HepG2 (cell line): ENCODE measurements around the gene SDR42E2. TPM values are rescaled to one million over a fixed set of nuclear protein-coding genes. Genes with fewer than 3 reads are reported as not detected.

Source experiments
- GABPA ChIP-seq, 2 experiments: IDR thresholded peaks; 2 replicates each; pipeline ENCODE4 v1.6.1; 2011 to 2016; ENCODE audit warnings: low read depth in 2 of 2, low read length in 1 of 2, missing biosample characterization in 1 of 2, missing genetic modification characterization in 1 of 2
- HNRNPLL ChIP-seq: fragments of 200-400 bp; formaldehyde crosslinking; IDR thresholded peaks from 2 replicates; pipeline ENCODE4 v1.6.1; 2017; ENCODE audit warnings: mild to moderate bottlenecking, low read depth, low read length; ENCODE audit not compliant: poor library complexity, severe bottlenecking
- MEIS2 ChIP-seq: sonication (generic); formaldehyde crosslinking; IDR thresholded peaks from 2 replicates; pipeline ENCODE4 v1.9.0; 2021; ENCODE audit warnings: mild to moderate bottlenecking, missing genetic modification reagents
- NFE2L2 ChIP-seq: fragments of 150-350 bp; IDR thresholded peaks from 2 replicates; pipeline ENCODE4 v1.6.1; 2014; ENCODE audit warnings: low read length
- PHF8 ChIP-seq: sonication (generic); formaldehyde crosslinking; IDR thresholded peaks from 2 replicates; pipeline ENCODE4 v1.5.0; 2020; ENCODE audit warnings: missing genetic modification reagents
- RBAK ChIP-seq: sonication (generic); formaldehyde crosslinking; IDR thresholded peaks from 2 replicates; pipeline ENCODE4 v1.5.1; 2020; ENCODE audit warnings: mild to moderate bottlenecking, missing genetic modification reagents
- REL ChIP-seq: sonication (generic); formaldehyde crosslinking; conservative IDR thresholded peaks from 2 replicates; pipeline ENCODE4 v1.8.0; 2022; ENCODE audit warnings: mild to moderate bottlenecking, missing genetic modification reagents, moderate library complexity
- SOX6 ChIP-seq, 2 experiments: fragments of 450-650 bp in 1 of 2; sonication (generic) in 1 of 2; formaldehyde crosslinking in 1 of 2; IDR thresholded peaks; 2 replicates each; pipeline versions ENCODE4 v1.4.0 to v1.6.1; 2017 to 2020; ENCODE audit warnings: antibody characterized with exemption in 1 of 2, mild to moderate bottlenecking in 1 of 2, missing genetic modification reagents in 1 of 2
- TAF1 ChIP-seq: sonication (generic); formaldehyde crosslinking; IDR thresholded peaks from 2 replicates; pipeline ENCODE4 v1.4.0; 2020; ENCODE audit warnings: missing genetic modification reagents
- ZEB1 ChIP-seq: IDR thresholded peaks from 2 replicates; pipeline ENCODE4 v1.6.1; 2012; ENCODE audit warnings: mild to moderate bottlenecking, low read depth, inconsistent platforms; ENCODE audit not compliant: insufficient replicate concordance
- ZNF652 ChIP-seq: IDR thresholded peaks from 2 replicates; pipeline ENCODE4 v1.6.1; 2016; ENCODE audit warnings: low read depth, borderline replicate concordance
- ZNF766 ChIP-seq: sonication (generic); formaldehyde crosslinking; IDR thresholded peaks from 2 replicates; pipeline ENCODE4 v1.5.0; 2020; ENCODE audit warnings: missing genetic modification reagents, borderline replicate concordance
- ZNF768 ChIP-seq: sonication (generic); formaldehyde crosslinking; IDR thresholded peaks from 2 replicates; pipeline ENCODE4 v1.4.0; 2020; ENCODE audit warnings: missing genetic modification reagents
- ZNF775 ChIP-seq: sonication (generic); formaldehyde crosslinking; IDR thresholded peaks from 2 replicates; pipeline ENCODE4 v1.4.0; 2020; ENCODE audit warnings: missing genetic modification reagents, mild to moderate bottlenecking, moderate library complexity, borderline replicate concordance
- ZNF883 ChIP-seq: sonication (generic); formaldehyde crosslinking; IDR thresholded peaks from 2 replicates; pipeline ENCODE4 v1.5.1; 2020; ENCODE audit warnings: mild to moderate bottlenecking, missing genetic modification reagents; ENCODE audit errors: not compliant biosample characterization
- polyA plus RNA-seq, 8 experiments: library from polyadenylated mRNA; depleted of rRNA in 3 of 8; stranded (reverse) in 7 of 8; unstranded in 1 of 8; fragments of >200 nt; fragmentation: Illumina TruSeq in 4 of 8; extraction: Trizol in 4 of 8; gene quantifications; 2 replicates each; pipeline versions ENCODE4 v1.2.1 to v1.2.3, GENCODE V29; 2011 to 2016; ENCODE audit warnings: low read depth in 4 of 8, missing spikeins in 1 of 8, mixed read lengths in 1 of 8; ENCODE audit not compliant: insufficient read depth in 1 of 8
- total RNA-seq, 5 experiments: library from RNA; depleted of rRNA; stranded (reverse); fragments of >200 nt; fragmentation: Illumina TruSeq; extraction: Trizol; gene quantifications; 2 replicates each; pipeline ENCODE4 v1.2.3, GENCODE V29; 2016; ENCODE audit warnings: low read depth in 1 of 5
- TF ChIP-seq, protein P1 (sequence below): sonication (generic); formaldehyde crosslinking; IDR thresholded peaks from 2 replicates; pipeline ENCODE4 v1.5.1; 2020; ENCODE audit warnings: mild to moderate bottlenecking, missing genetic modification reagents, borderline replicate concordance
- TF ChIP-seq, protein P2 (sequence below): sonication (generic); formaldehyde crosslinking; IDR thresholded peaks from 2 replicates; pipeline ENCODE4 v1.4.0; 2020; ENCODE audit warnings: mild to moderate bottlenecking, low read depth, missing genetic modification reagents
- TF ChIP-seq, protein P3 (sequence below): sonication (generic); formaldehyde crosslinking; IDR thresholded peaks from 2 replicates; pipeline ENCODE4 v1.4.0; 2020; ENCODE audit warnings: mild to moderate bottlenecking, missing genetic modification reagents
- TF ChIP-seq, protein P4 (sequence below): sonication (generic); formaldehyde crosslinking; IDR thresholded peaks from 2 replicates; pipeline ENCODE4 v1.8.1; 2023; ENCODE audit warnings: mild to moderate bottlenecking, missing genetic modification reagents
- TF ChIP-seq, protein P5 (sequence below): sonication (generic); formaldehyde crosslinking; IDR thresholded peaks from 2 replicates; pipeline ENCODE4 v1.4.0; 2020; ENCODE audit warnings: missing genetic modification reagents, borderline replicate concordance
- TF ChIP-seq, protein P6 (sequence below): sonication (generic); formaldehyde crosslinking; IDR thresholded peaks from 2 replicates; pipeline ENCODE4 v1.5.0; 2020; ENCODE audit warnings: missing genetic modification reagents, mild to moderate bottlenecking, borderline replicate concordance

The SDR42E2 gene
- total and polyA plus RNA-seq, 2 of the 13 experiments (the other 11 are each of a cell fraction or from before 2014, with no cell fraction given): 0.05 to 0.11 TPM

DNA sequence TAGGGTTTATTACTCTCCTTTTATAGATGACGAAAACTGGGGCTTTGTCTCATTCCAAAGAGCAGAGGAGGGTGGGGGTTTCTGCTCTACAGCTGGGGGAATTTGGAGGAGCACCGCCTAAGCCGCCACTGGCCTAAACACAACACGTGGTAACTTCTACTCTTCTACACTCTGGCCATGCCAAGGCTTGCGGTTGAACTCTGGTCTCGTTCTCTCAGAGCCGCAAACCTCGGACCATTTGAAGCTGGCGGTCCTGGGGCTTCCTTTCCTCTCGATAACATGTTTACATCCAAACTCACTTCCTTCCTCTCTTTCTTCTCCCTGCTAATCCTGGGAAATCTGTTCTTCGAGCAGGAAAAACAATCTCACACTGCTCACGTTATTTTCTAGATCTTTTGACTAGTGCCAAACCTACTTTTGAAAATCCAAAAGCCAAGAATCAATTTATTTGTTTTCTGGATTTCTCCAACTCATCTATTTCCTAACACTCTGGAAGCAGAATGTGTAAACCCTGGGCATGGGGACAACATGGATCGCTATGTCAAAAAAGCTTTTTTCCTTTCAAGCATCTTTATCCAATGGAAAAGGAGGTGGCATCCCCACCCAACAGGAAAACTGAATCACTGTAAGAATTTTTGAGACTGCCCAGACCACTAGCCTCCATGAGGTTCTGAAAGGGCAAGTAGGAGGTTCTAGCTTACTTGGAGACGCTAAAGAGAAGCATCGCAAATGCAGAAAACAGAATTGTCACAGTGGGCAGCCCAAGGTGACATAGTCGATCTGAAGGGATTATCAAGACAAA, 30.2 kb downstream of the SDR42E2 start (continued):
- TF ChIP-seq, protein P1, sequence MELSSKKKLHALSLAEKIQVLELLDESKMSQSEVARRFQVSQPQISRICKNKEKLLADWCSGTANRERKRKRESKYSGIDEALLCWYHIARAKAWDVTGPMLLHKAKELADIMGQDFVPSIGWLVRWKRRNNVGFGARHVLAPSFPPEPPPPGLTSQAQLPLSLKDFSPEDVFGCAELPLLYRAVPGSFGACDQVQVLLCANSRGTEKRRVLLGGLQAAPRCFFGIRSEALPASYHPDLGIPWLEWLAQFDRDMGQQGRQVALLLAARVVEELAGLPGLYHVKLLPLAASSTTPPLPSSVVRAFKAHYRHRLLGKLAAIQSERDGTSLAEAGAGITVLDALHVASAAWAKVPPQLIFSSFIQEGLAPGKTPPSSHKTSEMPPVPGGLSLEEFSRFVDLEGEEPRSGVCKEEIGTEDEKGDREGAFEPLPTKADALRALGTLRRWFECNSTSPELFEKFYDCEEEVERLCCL (CRISPR knock-in tag): no peak
- no peak for TF ChIP-seq ZEB1
- TF ChIP-seq, protein P2, sequence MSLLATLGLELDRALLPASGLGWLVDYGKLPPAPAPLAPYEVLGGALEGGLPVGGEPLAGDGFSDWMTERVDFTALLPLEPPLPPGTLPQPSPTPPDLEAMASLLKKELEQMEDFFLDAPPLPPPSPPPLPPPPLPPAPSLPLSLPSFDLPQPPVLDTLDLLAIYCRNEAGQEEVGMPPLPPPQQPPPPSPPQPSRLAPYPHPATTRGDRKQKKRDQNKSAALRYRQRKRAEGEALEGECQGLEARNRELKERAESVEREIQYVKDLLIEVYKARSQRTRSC: 0 out of 2 replicates have a peak, but pooled peaks have one; percentile 15
- TF ChIP-seq ZNF775: peak; percentile 98
- TF ChIP-seq, protein P3, sequence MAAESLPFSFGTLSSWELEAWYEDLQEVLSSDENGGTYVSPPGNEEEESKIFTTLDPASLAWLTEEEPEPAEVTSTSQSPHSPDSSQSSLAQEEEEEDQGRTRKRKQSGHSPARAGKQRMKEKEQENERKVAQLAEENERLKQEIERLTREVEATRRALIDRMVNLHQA (CRISPR knock-in tag): no peak
- TF ChIP-seq PHF8 (CRISPR knock-in tag): peak; percentile 68
- TF ChIP-seq ZNF768 (CRISPR knock-in tag): no peak
- TF ChIP-seq MEIS2 (CRISPR knock-in tag): peak; percentile 87
- TF ChIP-seq ZNF883 (CRISPR knock-in tag): peak; percentile 92
- TF ChIP-seq SOX6 (IDR thresholded peaks at IDR 0.05): no peak
- peak; percentile 82 for TF ChIP-seq SOX6 (CRISPR knock-in tag; IDR thresholded peaks at IDR 0.05)
- TF ChIP-seq HNRNPLL: no peak
- TF ChIP-seq ZNF766: peak; percentile 88
- TF ChIP-seq NFE2L2: no peak
- TF ChIP-seq REL (CRISPR knock-in tag): no peak
- TF ChIP-seq, protein P4, sequence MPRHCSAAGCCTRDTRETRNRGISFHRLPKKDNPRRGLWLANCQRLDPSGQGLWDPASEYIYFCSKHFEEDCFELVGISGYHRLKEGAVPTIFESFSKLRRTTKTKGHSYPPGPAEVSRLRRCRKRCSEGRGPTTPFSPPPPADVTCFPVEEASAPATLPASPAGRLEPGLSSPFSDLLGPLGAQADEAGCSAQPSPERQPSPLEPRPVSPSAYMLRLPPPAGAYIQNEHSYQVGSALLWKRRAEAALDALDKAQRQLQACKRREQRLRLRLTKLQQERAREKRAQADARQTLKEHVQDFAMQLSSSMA (CRISPR knock-in tag): peak; percentile 28; the same call in 1 of the 2 replicates
- TF ChIP-seq RBAK: no peak
- TF ChIP-seq GABPA (IDR thresholded peaks at IDR 0.05; ENCODE audit: low read depth, low read length): no peak
- no peak for TF ChIP-seq GABPA (CRISPR knock-in tag; IDR thresholded peaks at IDR 0.05; ENCODE audit: low read depth)
- TF ChIP-seq, protein P5, sequence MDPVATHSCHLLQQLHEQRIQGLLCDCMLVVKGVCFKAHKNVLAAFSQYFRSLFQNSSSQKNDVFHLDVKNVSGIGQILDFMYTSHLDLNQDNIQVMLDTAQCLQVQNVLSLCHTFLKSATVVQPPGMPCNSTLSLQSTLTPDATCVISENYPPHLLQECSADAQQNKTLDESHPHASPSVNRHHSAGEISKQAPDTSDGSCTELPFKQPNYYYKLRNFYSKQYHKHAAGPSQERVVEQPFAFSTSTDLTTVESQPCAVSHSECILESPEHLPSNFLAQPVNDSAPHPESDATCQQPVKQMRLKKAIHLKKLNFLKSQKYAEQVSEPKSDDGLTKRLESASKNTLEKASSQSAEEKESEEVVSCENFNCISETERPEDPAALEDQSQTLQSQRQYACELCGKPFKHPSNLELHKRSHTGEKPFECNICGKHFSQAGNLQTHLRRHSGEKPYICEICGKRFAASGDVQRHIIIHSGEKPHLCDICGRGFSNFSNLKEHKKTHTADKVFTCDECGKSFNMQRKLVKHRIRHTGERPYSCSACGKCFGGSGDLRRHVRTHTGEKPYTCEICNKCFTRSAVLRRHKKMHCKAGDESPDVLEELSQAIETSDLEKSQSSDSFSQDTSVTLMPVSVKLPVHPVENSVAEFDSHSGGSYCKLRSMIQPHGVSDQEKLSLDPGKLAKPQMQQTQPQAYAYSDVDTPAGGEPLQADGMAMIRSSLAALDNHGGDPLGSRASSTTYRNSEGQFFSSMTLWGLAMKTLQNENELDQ (CRISPR knock-in tag): no peak
- peak; percentile 76 for TF ChIP-seq TAF1 (CRISPR knock-in tag)
- TF ChIP-seq ZNF652 (CRISPR knock-in tag): no peak; the same call in 1 of the 2 replicates
- TF ChIP-seq, protein P6, sequence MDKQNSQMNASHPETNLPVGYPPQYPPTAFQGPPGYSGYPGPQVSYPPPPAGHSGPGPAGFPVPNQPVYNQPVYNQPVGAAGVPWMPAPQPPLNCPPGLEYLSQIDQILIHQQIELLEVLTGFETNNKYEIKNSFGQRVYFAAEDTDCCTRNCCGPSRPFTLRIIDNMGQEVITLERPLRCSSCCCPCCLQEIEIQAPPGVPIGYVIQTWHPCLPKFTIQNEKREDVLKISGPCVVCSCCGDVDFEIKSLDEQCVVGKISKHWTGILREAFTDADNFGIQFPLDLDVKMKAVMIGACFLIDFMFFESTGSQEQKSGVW (CRISPR knock-in tag): no peak
